Measurements from ENCODE around the gene LRRC23. TPM values are rescaled to one million over a fixed set of nuclear protein-coding genes. Genes with fewer than 3 reads are reported as not detected.
"Not testable (repeated sequence)": the region's sequence is repeated elsewhere in the genome, so short reads cannot be mapped to it uniquely, and the experiment has no call there.

Gene LRRC23
- total RNA-seq, 4 donors from 2014 or later, result 1.7 to 35.5 (median 3.0) TPM; not detected in 1

DNA sequence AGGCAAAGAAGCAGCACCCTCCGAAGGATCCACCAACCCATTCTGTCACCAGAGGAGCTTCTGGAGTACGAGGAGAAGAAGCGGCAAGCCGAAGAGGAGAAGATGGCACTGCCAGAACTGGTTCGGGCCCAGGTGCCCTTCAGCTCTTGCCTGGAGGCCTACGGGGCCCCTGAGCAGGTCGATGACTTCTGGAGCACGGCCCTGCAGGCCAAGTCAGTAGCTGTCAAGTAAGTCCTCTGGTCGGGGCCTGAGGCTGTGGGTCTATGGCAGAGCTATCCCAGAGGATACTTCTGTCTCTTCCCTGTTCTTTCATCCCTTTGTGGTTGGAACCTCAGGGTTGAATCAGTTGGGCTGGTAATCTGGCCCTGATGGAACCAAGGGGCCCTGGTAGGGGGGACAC, 43.2 kb upstream of the LRRC23 start:
- TF ChIP-seq POLR2A (IDR thresholded peaks at IDR 0.05), result no peak
- TF ChIP-seq, protein P1, sequence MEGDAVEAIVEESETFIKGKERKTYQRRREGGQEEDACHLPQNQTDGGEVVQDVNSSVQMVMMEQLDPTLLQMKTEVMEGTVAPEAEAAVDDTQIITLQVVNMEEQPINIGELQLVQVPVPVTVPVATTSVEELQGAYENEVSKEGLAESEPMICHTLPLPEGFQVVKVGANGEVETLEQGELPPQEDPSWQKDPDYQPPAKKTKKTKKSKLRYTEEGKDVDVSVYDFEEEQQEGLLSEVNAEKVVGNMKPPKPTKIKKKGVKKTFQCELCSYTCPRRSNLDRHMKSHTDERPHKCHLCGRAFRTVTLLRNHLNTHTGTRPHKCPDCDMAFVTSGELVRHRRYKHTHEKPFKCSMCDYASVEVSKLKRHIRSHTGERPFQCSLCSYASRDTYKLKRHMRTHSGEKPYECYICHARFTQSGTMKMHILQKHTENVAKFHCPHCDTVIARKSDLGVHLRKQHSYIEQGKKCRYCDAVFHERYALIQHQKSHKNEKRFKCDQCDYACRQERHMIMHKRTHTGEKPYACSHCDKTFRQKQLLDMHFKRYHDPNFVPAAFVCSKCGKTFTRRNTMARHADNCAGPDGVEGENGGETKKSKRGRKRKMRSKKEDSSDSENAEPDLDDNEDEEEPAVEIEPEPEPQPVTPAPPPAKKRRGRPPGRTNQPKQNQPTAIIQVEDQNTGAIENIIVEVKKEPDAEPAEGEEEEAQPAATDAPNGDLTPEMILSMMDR (IDR thresholded peaks at IDR 0.05), result no peak
- H3K36me3 ChIP-seq, result peaks cover 0 to 95% (median 0%) of the 10 kb centered on the region in 3 donors
- no peak for DNase-seq

DNA sequence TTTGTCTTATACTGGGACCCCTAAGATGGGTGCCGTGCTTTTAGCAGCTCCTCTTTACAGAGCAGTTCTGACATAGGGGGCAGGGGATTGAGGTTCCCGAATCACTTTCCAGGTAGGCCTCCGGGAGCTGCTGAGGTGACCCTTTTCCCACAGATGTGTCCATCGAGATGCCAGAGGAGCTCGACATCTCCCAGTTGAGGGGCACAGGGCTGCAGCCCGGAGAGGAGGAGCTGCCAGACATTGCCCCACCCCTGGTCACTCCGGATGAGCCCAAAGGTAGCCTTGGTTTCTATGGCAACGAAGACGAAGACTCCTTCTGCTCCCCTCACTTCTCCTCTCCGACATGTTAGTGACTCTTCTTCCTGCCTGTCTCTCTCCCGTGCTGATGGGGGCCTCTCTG, 41.6 kb upstream of the LRRC23 start:
- Histone ChIP-seq H3K4me1 (peaks cover 0 to 6% (median 0%) of the 10 kb centered on the region in 4 donors), H3K4me3 (no peak overlapping the region), H3K9me3 (no peaks in the 10 kb centered on the region), H3K27me3 (no peaks in the 10 kb centered on the region), H3K27ac (no peak overlapping the region), H3K36me3 (peaks cover 0 to 78% (median 0%) of the 10 kb centered on the region in 3 donors)
- no peak for TF ChIP-seq POLR2A (IDR thresholded peaks at IDR 0.05)
- TF ChIP-seq, protein P1 (IDR thresholded peaks at IDR 0.05), result no peak
- no peak for DNase-seq

More for the DNA sequence above, 43.2 kb upstream of the LRRC23 start:
- no peak overlapping the region for H3K27ac ChIP-seq
- no peak overlapping the region for H3K4me3 ChIP-seq
- H3K27me3 ChIP-seq, result no peaks in the 10 kb centered on the region
- no peaks in the 10 kb centered on the region for H3K9me3 ChIP-seq
- H3K4me1 ChIP-seq, result no peaks in the 10 kb centered on the region

DNA sequence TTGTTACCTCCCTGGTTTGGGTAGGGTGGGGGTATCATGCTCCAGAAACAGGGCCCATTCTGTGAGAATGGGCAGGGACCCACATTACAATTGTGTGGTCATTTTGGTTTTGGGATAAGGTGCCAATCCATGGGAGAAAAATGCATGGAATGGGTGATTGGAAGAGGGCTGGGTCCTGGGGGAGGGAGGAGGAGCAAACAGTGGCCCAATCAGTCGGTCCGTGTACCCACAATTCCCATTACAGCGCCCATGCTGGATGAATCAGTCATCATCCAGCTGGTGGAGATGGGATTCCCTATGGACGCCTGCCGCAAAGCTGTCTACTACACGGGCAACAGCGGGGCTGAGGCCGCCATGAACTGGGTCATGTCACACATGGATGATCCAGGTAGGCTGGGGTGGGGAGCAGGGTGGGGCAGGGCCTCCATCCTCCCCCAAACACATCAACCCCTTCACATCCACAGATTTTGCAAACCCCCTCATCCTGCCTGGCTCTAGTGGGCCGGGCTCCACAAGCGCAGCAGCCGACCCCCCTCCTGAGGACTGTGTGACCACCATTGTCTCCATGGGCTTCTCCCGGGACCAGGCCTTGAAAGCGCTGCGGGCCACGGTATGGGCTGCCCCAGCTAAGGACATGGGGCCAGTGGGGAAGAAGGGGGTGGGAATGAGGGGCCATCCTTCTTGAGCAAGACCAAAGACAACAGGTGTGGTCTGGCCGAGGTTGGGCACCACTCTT, 40.9 kb upstream of the LRRC23 start:
- DNase-seq, result no peak
- no peak for TF ChIP-seq POLR2A (IDR thresholded peaks at IDR 0.05)
- TF ChIP-seq, protein P1 (IDR thresholded peaks at IDR 0.05), result no peak
- Histone ChIP-seq H3K27me3 (no peaks in the 10 kb centered on the region), H3K27ac (no peak overlapping the region), H3K36me3 (peaks cover 0 to 71% (median 0%) of the 10 kb centered on the region in 3 donors), H3K4me3 (no peak overlapping the region), H3K9me3 (no peaks in the 10 kb centered on the region), H3K4me1 (peaks cover 0 to 12% (median 4%) of the 10 kb centered on the region in 4 donors)

DNA sequence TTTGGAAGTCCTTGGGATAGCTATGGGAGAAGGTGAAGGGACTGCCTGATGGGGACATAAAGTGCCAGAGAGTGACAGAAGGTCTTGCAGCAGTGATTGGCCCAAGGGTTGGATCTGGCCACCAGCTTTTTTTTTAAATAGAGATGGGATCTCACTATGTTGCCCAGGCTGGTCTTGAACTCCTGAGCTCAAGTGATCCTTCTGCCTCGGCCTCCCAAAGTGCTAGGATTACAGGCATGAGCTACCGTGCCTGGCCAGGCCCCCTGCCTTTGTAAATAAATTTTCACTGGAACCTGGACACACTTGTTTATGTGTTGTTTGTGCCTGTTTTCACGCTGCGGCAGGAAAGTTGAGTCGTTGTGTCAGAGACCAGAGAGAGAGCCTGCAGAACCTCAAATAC, 39.3 kb upstream of the LRRC23 start:
- H3K4me1 ChIP-seq, result peaks cover 0 to 27% (median 8%) of the 10 kb centered on the region in 4 donors
- not testable (repeated sequence) for H3K9me3 ChIP-seq, DNase-seq, H3K4me3 ChIP-seq, H3K27ac ChIP-seq, H3K27me3 ChIP-seq
- peaks cover 0 to 68% (median 0%) of the 10 kb centered on the region in 3 donors for H3K36me3 ChIP-seq

DNA sequence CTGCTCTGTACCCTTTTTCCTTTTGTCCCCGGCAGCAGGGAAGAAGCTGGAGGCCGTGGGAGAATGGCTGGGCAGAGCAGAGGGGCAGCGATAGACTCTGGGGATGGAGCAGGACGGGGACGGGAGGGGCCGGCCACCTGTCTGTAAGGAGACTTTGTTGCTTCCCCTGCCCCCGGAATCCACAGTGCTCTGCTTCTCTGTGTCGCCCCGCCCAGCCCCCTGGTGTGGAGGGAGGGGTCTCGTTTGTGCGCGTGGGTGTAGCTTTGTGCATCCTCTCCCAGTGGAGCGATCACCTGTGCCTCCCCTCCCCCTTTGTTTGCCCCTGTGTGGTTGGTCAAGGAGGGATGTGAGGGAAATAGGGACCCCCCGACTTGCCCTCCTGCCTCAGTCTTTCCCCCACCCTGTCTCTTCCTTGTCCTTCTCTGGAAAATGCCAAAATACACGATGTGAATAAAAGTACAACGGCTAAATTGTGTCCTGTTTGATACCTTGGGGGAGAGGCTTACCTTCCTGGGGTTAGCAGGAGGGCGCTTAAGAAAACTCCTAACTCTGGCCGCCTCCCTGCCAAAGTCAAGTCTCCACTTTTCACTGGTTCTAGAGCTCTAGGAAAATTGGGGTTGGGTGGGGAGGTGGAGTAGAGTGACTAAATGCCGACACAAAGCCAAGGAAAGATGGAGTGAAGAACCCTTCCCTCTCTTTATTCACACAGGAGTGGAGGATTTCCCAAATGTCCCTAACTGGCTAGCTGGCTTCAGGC, 38.3 kb upstream of the LRRC23 start:
- peaks cover 0 to 68% (median 0%) of the 10 kb centered on the region in 3 donors for H3K36me3 ChIP-seq
- no peak for DNase-seq
- H3K27ac ChIP-seq, result peak overlapping the region; percentile 96 to 100 (median 98)
- TF ChIP-seq POLR2A (IDR thresholded peaks at IDR 0.05), result no peak
- TF ChIP-seq, protein P1 (IDR thresholded peaks at IDR 0.05), result no peak
- peaks cover 0 to 37% (median 9%) of the 10 kb centered on the region in 4 donors for H3K4me1 ChIP-seq
- no peaks in the 10 kb centered on the region for H3K27me3 ChIP-seq
- H3K9me3 ChIP-seq, result no peaks in the 10 kb centered on the region
- peak overlapping the region; percentile 93 to 99 (median 96) for H3K4me3 ChIP-seq

DNA sequence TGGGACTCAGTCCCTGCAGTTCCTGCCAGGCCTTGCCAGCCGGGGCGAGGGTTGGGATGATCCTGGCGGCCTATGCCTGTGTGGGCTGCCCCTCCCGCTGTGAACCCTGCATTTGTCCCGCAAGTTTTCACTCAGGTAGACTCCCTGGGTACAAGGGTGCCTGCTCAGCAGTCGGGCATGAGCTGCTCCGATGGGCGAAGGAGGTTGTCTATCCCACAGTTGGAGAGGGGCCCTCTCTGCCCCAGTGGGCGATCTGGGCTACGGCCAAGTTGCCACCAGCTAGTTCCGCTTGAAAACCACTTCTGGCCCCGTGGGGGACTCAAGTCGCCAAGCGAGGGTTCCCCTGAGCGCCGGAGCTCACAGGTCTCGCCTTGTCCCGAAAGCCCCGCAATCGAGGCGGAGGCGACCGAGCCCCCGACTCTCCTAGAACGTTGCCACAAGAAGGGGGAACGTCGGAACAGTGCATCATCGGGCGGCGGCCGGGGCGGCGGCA, 37.7 kb upstream of the LRRC23 start:
- H3K4me3 ChIP-seq, result peak overlapping the region; percentile 93 to 99 (median 96)
- peaks cover 0 to 62% (median 0%) of the 10 kb centered on the region in 3 donors for H3K36me3 ChIP-seq
- no peaks in the 10 kb centered on the region for H3K27me3 ChIP-seq
- peak overlapping the region; percentile 96 to 100 (median 98) for H3K27ac ChIP-seq
- no peak for DNase-seq
- peaks cover 0 to 43% (median 15%) of the 10 kb centered on the region in 4 donors for H3K4me1 ChIP-seq
- no peaks in the 10 kb centered on the region for H3K9me3 ChIP-seq
- TF ChIP-seq, protein P1 (IDR thresholded peaks at IDR 0.05), result no peak
- no peak for TF ChIP-seq POLR2A (IDR thresholded peaks at IDR 0.05)

Data from Peyer's patch (tissue), 4 donors.